NB4 (cell line): ENCODE results near the gene STAC3.

ENCODE experiments used
- DNase-seq: peaks from one replicate; pipeline ENCODE4 v3.0.0; 2010; ENCODE audit warnings: low read depth
- H3K4me3 ChIP-seq: one replicate; pipeline ENCODE4 v1.5.1; 2011; ENCODE audit warnings: mild to moderate bottlenecking, low read depth, low read length, moderate library complexity
- MYC ChIP-seq: IDR thresholded peaks from 2 replicates; pipeline ENCODE4 v1.6.1; 2011; ENCODE audit warnings: low read depth, low read length
- POLR2A ChIP-seq: IDR thresholded peaks from 2 replicates; pipeline ENCODE4 v1.6.1; 2011; ENCODE audit warnings: mild to moderate bottlenecking; ENCODE audit not compliant: insufficient read length; ENCODE audit errors: extremely low read depth
- TF ChIP-seq, protein P1 (sequence below): IDR thresholded peaks from 2 replicates; pipeline ENCODE4 v1.6.1; 2011; ENCODE audit warnings: low read depth, low read length
- TF ChIP-seq, protein P2 (sequence below): IDR thresholded peaks from one replicate; pipeline ENCODE4 v1.5.1; 2012; ENCODE audit warnings: low read depth, low read length

The STAC3 gene

DNA sequence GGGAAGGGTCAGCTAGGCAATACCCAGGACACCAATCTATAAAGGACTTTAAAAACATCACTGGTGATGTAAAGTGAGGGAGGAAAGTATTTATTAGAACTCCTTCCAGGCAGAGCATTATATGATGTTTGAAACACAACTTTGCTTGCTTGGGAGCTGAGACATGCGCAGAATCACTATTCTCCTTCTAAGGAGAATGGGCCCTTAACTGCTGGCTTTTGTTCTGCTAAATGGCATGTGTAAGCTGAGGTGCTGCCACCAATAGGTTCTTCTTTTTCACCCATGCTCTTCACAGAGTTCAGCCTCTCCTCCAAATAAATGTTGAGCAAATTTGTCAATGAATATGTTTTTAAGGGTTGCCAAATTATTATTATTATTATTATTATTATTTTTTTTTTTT, 3.9 kb downstream of the STAC3 start:
- no peak for DNase-seq
- TF ChIP-seq POLR2A (no peak), MYC (no peak)
- TF ChIP-seq, protein P1, sequence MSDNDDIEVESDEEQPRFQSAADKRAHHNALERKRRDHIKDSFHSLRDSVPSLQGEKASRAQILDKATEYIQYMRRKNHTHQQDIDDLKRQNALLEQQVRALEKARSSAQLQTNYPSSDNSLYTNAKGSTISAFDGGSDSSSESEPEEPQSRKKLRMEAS: no peak
- TF ChIP-seq, protein P2, sequence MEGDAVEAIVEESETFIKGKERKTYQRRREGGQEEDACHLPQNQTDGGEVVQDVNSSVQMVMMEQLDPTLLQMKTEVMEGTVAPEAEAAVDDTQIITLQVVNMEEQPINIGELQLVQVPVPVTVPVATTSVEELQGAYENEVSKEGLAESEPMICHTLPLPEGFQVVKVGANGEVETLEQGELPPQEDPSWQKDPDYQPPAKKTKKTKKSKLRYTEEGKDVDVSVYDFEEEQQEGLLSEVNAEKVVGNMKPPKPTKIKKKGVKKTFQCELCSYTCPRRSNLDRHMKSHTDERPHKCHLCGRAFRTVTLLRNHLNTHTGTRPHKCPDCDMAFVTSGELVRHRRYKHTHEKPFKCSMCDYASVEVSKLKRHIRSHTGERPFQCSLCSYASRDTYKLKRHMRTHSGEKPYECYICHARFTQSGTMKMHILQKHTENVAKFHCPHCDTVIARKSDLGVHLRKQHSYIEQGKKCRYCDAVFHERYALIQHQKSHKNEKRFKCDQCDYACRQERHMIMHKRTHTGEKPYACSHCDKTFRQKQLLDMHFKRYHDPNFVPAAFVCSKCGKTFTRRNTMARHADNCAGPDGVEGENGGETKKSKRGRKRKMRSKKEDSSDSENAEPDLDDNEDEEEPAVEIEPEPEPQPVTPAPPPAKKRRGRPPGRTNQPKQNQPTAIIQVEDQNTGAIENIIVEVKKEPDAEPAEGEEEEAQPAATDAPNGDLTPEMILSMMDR: no peak
- no peak overlapping the region for H3K4me3 ChIP-seq

DNA sequence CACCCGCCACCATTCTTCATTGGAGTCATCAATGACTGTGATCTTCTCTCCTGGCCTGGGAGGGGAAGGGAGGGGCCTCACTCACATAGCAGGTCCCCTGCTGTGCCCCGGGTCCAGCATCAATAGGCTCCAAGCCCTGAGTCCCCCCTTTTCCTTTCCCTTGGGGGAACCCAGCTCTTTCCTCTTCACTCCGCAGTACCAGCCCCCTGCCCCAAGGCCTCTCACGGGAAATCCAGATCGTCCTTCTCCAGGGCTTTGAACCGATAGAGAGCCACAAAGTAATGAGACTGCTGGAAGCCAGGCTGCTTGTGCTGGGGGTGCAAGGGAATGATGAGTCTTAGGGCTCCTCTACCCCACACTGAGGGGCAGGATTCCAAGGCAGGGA, 6.7 kb downstream of the STAC3 start:
- no peak for DNase-seq
- TF ChIP-seq MYC: no peak
- no peak for TF ChIP-seq POLR2A
- TF ChIP-seq, protein P1: no peak
- TF ChIP-seq, protein P2: no peak
- no peak overlapping the region for H3K4me3 ChIP-seq

DNA sequence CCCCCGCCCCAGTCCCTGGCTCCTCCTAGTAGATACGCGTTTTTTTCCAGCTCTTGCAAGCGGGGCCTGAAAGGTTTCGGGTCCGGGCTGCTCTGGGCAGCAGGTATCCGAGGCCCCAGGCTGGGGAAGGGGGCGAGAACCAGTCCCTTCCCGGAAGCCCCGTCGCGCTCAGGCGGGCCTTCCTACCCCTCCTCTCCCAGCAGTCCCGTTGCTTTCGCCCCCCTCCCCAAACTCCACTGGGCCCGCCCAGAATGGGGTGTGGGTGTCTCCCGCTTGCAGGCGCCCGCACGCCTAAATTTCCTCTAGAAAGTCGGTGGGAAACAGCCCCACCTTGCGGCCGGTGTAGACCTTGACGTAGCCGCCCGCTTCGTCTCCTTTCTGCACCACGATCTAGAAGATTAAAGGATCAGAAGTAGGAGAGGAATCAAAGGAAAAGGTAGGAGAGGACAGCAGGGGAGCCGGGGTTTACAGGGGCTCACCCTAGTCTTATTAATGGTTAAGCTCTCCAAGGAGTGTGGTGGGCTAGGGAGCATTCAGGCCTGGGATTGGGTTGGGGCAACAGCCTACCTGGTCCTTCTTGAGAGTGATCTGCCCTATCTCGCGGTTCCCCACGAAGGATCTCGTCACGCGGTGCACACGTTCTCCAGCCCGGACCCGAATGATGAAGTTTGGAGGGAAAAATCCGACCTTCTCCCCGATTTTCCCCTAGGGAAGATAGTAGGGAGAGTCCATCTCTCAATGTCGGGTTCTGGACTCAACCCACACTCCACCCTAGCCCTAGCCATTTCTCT, 7.3 kb downstream of the STAC3 start:
- DNase-seq: peak; percentile 88
- no peak overlapping the region for H3K4me3 ChIP-seq
- TF ChIP-seq, protein P2: peak; percentile 82
- TF ChIP-seq POLR2A: no peak

DNA sequence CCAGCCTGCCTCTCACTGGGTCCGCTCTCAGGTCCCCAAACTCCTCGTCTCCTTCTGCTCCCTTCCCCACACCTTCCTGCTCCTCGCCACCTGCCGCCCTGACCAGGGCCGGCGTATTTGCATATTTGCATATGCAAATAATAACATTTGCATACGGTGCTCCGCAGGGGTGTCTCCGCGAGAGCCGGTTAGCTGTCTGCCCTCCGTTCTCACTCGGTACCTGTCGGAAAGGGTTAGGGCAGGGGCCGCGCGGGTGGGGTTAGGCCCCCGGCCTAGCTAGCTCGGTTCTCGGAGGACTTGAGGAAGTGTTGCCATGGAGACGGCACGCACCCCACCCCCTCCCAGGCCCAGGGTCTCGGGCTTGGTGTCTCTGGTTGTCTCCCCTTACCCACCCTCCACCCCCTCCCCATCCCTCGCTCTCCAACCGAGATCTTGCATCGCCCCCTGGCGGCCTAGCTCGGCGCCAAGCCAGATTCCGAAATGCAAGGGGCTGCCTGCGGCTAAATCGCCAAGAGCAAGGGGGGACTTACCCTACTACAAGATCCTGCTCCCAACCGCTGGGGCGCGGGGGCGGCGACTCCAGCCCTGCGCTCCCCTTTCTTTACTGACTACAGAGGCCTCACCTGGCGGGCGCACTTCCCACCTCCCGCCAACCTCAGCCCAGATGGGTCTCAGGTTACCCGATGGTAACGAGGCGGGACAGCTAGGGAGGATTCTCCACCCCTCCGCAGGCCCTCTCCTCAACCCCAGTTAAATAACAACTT, 8.1 kb downstream of the STAC3 start:
- TF ChIP-seq MYC (0 out of 2 replicates have a peak, but pooled peaks have one; percentile 14), POLR2A (no peak)
- TF ChIP-seq, protein P2: peak; percentile 73
- TF ChIP-seq, protein P1: no peak
- H3K4me3 ChIP-seq: peak overlapping the region; percentile 28
- peak; percentile 83 for DNase-seq

DNA sequence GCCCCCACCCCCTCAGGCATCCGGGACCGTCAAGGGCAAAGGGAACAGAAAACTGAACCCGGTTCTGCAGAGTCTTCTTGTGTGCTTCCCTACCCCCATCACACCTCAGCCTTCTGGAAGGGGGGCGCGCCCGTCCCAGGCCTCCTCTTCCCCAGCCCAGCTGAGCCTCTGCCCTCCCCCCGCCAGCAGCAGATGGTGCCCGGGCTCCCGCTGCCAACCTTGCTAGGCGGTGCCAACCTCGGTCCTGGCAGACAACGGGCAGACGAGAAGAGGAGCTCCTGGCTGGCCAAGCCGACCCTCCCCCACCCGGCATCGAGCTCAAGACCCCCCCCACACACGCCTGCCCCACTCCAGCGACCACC, 8.7 kb downstream of the STAC3 start:
- TF ChIP-seq, protein P2: no peak
- TF ChIP-seq, protein P1: no peak
- TF ChIP-seq POLR2A (no peak), MYC (no peak)
- no peak overlapping the region for H3K4me3 ChIP-seq
- DNase-seq: no peak
